ENCODE results near the gene ANTXR1. TPM values are rescaled to one million over a fixed set of nuclear protein-coding genes. Genes with fewer than 3 reads are reported as not detected.

The ANTXR1 gene
- total and polyA plus RNA-seq, 2 of the 8 experiments (the other 6 are each of a cell fraction or from before 2014, with no cell fraction given): 15.8 to 44.3 TPM

GRCh38 chr2:68964282-68964681 is 48.7 kb upstream of the ANTXR1 start:
- H3K9me3 ChIP-seq (ENCODE audit: insufficient read depth in 2 of 2, low read depth in 1 of 2, low read length in 1 of 2): no peaks in the 10 kb centered on the region
- no peak overlapping the region for H3K4me2 ChIP-seq (ENCODE audit: insufficient read depth in 1 of 2, low read depth in 2 of 2, low read length in 2 of 2)
- H3K56ac ChIP-seq (replicated peaks; ENCODE audit: insufficient read length, low read depth, low read length): no peak overlapping the region
- no peaks in the 10 kb centered on the region for H3K4me1 ChIP-seq (replicated peaks in 1 of 4; ENCODE audit: control insufficient read depth in 3 of 4, insufficient read depth in 4 of 4, low read length in 3 of 4)
- no peak overlapping the region for H3K9ac ChIP-seq (replicated peaks in 1 of 4; ENCODE audit: extremely low read depth in 1 of 4, low read depth in 3 of 4, low read length in 3 of 4)
- H4K91ac ChIP-seq (replicated peaks; ENCODE audit: insufficient read length, low read length): no peak overlapping the region
- no peak overlapping the region for H3K23ac ChIP-seq (ENCODE audit: insufficient read length)
- FAIRE-seq (no peak), DNase-seq (ENCODE audit: low read depth in 1 of 2, low spot score in 2 of 2) (no peak)
- H2BK5ac ChIP-seq (ENCODE audit: low read depth, low read length): no peak overlapping the region
- ChIA-PET POLR2A (ENCODE audit: partially characterized antibody) (no interaction called here), CTCF (ENCODE audit: partially characterized antibody) (no interaction called here)
- no peak overlapping the region for H3K27ac ChIP-seq (ENCODE audit: low read depth, low read length)
- no peak overlapping the region for H4K5ac ChIP-seq (ENCODE audit: insufficient read length, low read depth, low read length)
- no peaks in the 10 kb centered on the region; a peak in 1 of 8 replicates for H3K36me3 ChIP-seq (ENCODE audit: control insufficient read depth in 2 of 4, insufficient read depth in 4 of 4, low read length in 3 of 4)
- no peak overlapping the region for H2BK12ac ChIP-seq (ENCODE audit: low read depth, low read length)
- H4K8ac ChIP-seq (ENCODE audit: extremely low read depth, insufficient read depth, low read length): no peak overlapping the region
- H3K23me2 ChIP-seq (ENCODE audit: low read depth, low read length): no peaks in the 10 kb centered on the region
- H2AK5ac ChIP-seq (ENCODE audit: low read depth, low read length): no peak overlapping the region
- H3K18ac ChIP-seq (ENCODE audit: extremely low read depth, low read length): no peak overlapping the region
- H2AFZ ChIP-seq (ENCODE audit: low read length): no peak overlapping the region
- H2BK15ac ChIP-seq (ENCODE audit: low read length): no peak overlapping the region
- H3K14ac ChIP-seq (ENCODE audit: insufficient read length): no peak overlapping the region
- no peak overlapping the region for H2BK120ac ChIP-seq (replicated peaks; ENCODE audit: low read depth, low read length)
- H3K27me3 ChIP-seq (replicated peaks in 1 of 4; ENCODE audit: control insufficient read depth in 3 of 4, extremely low read depth in 1 of 4, insufficient read depth in 3 of 4, low read length in 3 of 4): no peaks in the 10 kb centered on the region
- no peaks in the 10 kb centered on the region for H4K20me1 ChIP-seq (replicated peaks in 1 of 2; ENCODE audit: control insufficient read depth in 1 of 2, insufficient read depth in 2 of 2, low read length in 2 of 2)
- no peaks in the 10 kb centered on the region for H3K79me2 ChIP-seq (ENCODE audit: control insufficient read depth in 1 of 2, insufficient read depth in 2 of 2, low read length in 2 of 2)
- no peak overlapping the region for H3K4ac ChIP-seq (replicated peaks; ENCODE audit: insufficient read length, low read depth, low read length)
- H2BK20ac ChIP-seq (ENCODE audit: low read length): no peak overlapping the region
- H3K79me1 ChIP-seq (ENCODE audit: low read depth, low read length): no peaks in the 10 kb centered on the region
- no peak overlapping the region for H3K4me3 ChIP-seq (ENCODE audit: extremely low read depth in 1 of 4, insufficient read depth in 2 of 4, low read depth in 3 of 4, low read length in 4 of 4)
- TF ChIP-seq BACH1 (IDR thresholded peaks at IDR 0.05; ENCODE audit: low read length) (no peak), EGR1 (IDR thresholded peaks at IDR 0.05; ENCODE audit: borderline replicate concordance, low read depth, low read length) (no peak), KDM5A (IDR thresholded peaks at IDR 0.05; ENCODE audit: low read length) (no peak), ATF2 (IDR thresholded peaks at IDR 0.05; ENCODE audit: low read length) (no peak), YY1 (IDR thresholded peaks at IDR 0.05; ENCODE audit: low read depth, low read length) (no peak), SUZ12 (IDR thresholded peaks at IDR 0.05; ENCODE audit: low read length) (no peak), BRCA1 (IDR thresholded peaks at IDR 0.05; ENCODE audit: low read depth, low read length) (no peak), KDM1A (IDR thresholded peaks at IDR 0.05; ENCODE audit: borderline replicate concordance, low read length) (no peak), TAF1 (IDR thresholded peaks at IDR 0.05; ENCODE audit: low read depth, low read length) (no peak), FOSL1 (IDR thresholded peaks at IDR 0.05; ENCODE audit: insufficient read depth, low read depth, low read length) (no peak), BCL11A (IDR thresholded peaks at IDR 0.05; ENCODE audit: low read depth in 2 of 2, low read length in 2 of 2) (no peak), ZNF274 (IDR thresholded peaks at IDR 0.05; ENCODE audit: borderline replicate concordance, extremely low read depth, low read length) (no peak), EP300 (IDR thresholded peaks at IDR 0.05; ENCODE audit: borderline replicate concordance in 1 of 2, low read depth in 2 of 2, low read length in 2 of 2) (no peak), SP2 (IDR thresholded peaks at IDR 0.05; ENCODE audit: low read length) (no peak)

Data from H1 (cell line).